HepG2 (cell line): ENCODE data around the gene COG5. TPM values are rescaled to one million over a fixed set of nuclear protein-coding genes. Genes with fewer than 3 reads are reported as not detected.

Experiments
- CCDC6 ChIP-seq: sonication (generic); formaldehyde crosslinking; IDR thresholded peaks from 2 replicates; pipeline ENCODE4 v1.8.1; 2022; ENCODE audit warnings: mild to moderate bottlenecking, missing genetic modification reagents, moderate library complexity
- DNMT1 ChIP-seq: sonication (generic); formaldehyde crosslinking; IDR thresholded peaks from 2 replicates; pipeline ENCODE4 v1.5.1; 2020; ENCODE audit warnings: mild to moderate bottlenecking, missing genetic modification reagents
- HNF4G ChIP-seq, 2 experiments: sonication (generic) in 1 of 2; formaldehyde crosslinking in 1 of 2; IDR thresholded peaks; 2 replicates each; pipeline versions ENCODE4 v1.4.0 to v1.6.1; 2011 to 2020; ENCODE audit warnings: borderline replicate concordance in 2 of 2, low read depth in 2 of 2, mild to moderate bottlenecking in 2 of 2, low read length in 1 of 2, missing genetic modification reagents in 1 of 2, moderate library complexity in 1 of 2
- MAFK ChIP-seq, 2 experiments: IDR thresholded peaks in 1 of 2; conservative IDR thresholded peaks in 1 of 2; 2 replicates each; pipeline ENCODE4 v1.6.1; 2011; ENCODE audit warnings: improper control_type of control experiment in 2 of 2, low read length in 2 of 2
- MED13 ChIP-seq: sonication (generic); formaldehyde crosslinking; IDR thresholded peaks from 2 replicates; pipeline ENCODE4 v1.5.0; 2020; ENCODE audit warnings: missing genetic modification reagents
- NR1H2 ChIP-seq: sonication (generic); formaldehyde crosslinking; IDR thresholded peaks from 2 replicates; pipeline ENCODE4 v1.8.1; 2022; ENCODE audit warnings: low read depth, missing genetic modification reagents, borderline replicate concordance
- NR2F6 ChIP-seq, 2 experiments: IDR thresholded peaks; 2 replicates each; pipeline ENCODE4 v1.6.1; 2016; ENCODE audit warnings: antibody characterized with exemption in 1 of 2, mild to moderate bottlenecking in 1 of 2
- RBFOX2 ChIP-seq: fragments of 200-400 bp; formaldehyde crosslinking; IDR thresholded peaks from 2 replicates; pipeline ENCODE4 v1.6.1; 2017; ENCODE audit warnings: low read depth, mild to moderate bottlenecking, low read length
- SMYD3 ChIP-seq: sonication (generic); formaldehyde crosslinking; IDR thresholded peaks from 2 replicates; pipeline ENCODE4 v1.8.1; 2023; ENCODE audit warnings: mild to moderate bottlenecking, missing genetic modification reagents
- ZC3H13 ChIP-seq: sonication (generic); formaldehyde crosslinking; IDR thresholded peaks from 2 replicates; pipeline ENCODE4 v1.8.1; 2023; ENCODE audit warnings: mild to moderate bottlenecking, missing genetic modification reagents, moderate library complexity
- ZNF138 ChIP-seq: sonication (generic); formaldehyde crosslinking; IDR thresholded peaks from 2 replicates; pipeline ENCODE4 v1.5.0; 2020; ENCODE audit warnings: mild to moderate bottlenecking, low read depth, missing genetic modification reagents
- ZNF331 ChIP-seq: sonication (generic); formaldehyde crosslinking; IDR thresholded peaks from 2 replicates; pipeline ENCODE4 v1.4.0; 2020; ENCODE audit warnings: missing genetic modification reagents
- ZNF44 ChIP-seq: sonication (generic); formaldehyde crosslinking; IDR thresholded peaks from 2 replicates; pipeline ENCODE4 v1.5.1; 2020; ENCODE audit warnings: mild to moderate bottlenecking, missing genetic modification reagents
- polyA plus RNA-seq, 8 experiments: library from polyadenylated mRNA; depleted of rRNA in 3 of 8; stranded (reverse) in 7 of 8; unstranded in 1 of 8; fragments of >200 nt; fragmentation: Illumina TruSeq in 4 of 8; extraction: Trizol in 4 of 8; gene quantifications; 2 replicates each; pipeline versions ENCODE4 v1.2.1 to v1.2.3, GENCODE V29; 2011 to 2016; ENCODE audit warnings: low read depth in 4 of 8, missing spikeins in 1 of 8, mixed read lengths in 1 of 8; ENCODE audit not compliant: insufficient read depth in 1 of 8
- total RNA-seq, 5 experiments: library from RNA; depleted of rRNA; stranded (reverse); fragments of >200 nt; fragmentation: Illumina TruSeq; extraction: Trizol; gene quantifications; 2 replicates each; pipeline ENCODE4 v1.2.3, GENCODE V29; 2016; ENCODE audit warnings: low read depth in 1 of 5
- TF ChIP-seq, protein P1 (sequence below): sonication (generic); formaldehyde crosslinking; IDR thresholded peaks from 2 replicates; pipeline ENCODE4 v1.4.0; 2020; ENCODE audit warnings: missing genetic modification reagents, low read depth, mild to moderate bottlenecking, borderline replicate concordance
- TF ChIP-seq, protein P2 (sequence below): sonication (generic); IDR thresholded peaks from 2 replicates; pipeline ENCODE4 v1.6.1; 2016; ENCODE audit warnings: low read depth, borderline replicate concordance
- TF ChIP-seq, protein P3 (sequence below): sonication (generic); formaldehyde crosslinking; IDR thresholded peaks from 2 replicates; pipeline ENCODE4 v1.8.0; 2022; ENCODE audit warnings: missing genetic modification reagents, mild to moderate bottlenecking, moderate library complexity, borderline replicate concordance
- TF ChIP-seq, protein P4 (sequence below): sonication (generic); formaldehyde crosslinking; IDR thresholded peaks from 2 replicates; pipeline ENCODE4 v1.4.0; 2020; ENCODE audit warnings: missing genetic modification reagents

The COG5 gene
- total and polyA plus RNA-seq, 2 of the 13 experiments (the other 11 are each of a cell fraction or from before 2014, with no cell fraction given): 20.4 to 31.3 TPM

DNA sequence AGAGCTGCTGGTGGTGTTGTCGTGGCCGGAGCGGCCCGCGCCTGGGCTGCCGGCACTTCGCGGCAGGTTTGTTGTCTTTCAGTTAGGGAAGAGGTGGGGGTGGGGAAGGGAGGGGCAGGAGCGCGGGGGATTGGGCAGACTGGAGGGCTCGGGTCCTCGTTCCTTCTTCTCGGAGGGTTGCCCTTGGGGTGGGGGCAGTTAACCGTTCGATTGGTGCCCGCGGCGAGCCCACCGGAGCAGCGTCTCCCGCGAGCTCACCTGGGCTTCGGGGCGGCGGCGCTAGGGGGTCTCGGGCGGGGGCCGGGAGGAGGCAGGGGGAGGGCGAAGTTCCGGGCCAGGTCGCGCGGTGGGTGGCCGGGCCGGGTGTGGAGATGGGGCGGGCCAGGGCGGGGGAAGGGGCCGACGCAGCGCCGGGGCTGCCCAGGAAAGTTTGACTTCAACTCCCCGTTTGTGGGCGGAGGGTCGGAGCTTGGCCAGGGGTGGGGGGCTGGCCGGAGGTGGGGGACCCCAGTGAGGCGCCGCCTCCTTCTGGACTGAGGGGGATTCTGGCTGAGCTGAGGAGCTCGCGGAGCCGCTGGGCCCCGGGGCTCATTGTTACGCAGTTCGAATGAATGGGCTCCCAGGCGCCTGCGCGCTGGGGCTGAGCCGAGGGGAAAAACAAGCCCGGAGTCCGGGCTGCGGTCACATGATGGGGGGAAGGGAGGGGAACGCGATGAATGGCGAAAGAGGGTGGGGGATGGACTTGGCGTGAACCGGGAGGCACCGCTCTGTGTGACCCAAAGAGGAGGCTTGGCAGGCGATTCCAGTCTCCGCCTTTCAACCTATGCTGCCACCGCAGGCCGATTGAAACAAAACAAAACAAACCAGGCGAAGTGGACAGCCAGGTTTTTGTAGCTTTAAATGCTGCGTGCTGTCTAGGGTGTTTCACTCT is 394.3 kb downstream of the COG5 start (continued):
- TF ChIP-seq, protein P1, sequence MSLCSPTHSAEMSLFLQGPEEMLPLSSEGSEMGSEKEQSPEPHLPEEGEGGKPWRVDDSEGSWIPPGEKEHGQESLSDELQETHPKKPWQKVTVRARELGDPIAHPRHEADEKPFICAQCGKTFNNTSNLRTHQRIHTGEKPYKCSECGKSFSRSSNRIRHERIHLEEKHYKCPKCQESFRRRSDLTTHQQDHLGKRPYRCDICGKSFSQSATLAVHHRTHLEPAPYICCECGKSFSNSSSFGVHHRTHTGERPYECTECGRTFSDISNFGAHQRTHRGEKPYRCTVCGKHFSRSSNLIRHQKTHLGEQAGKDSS (CRISPR knock-in tag): 0 out of 2 replicates have a peak, but pooled peaks have one; percentile 45
- no peak for TF ChIP-seq DNMT1 (CRISPR knock-in tag)
- no peak for TF ChIP-seq MAFK (conservative IDR thresholded peaks at IDR 0.05 in 1 of 2, IDR thresholded peaks at IDR 0.05 in 1 of 2; ENCODE audit: low read length in 2 of 2)
- TF ChIP-seq RBFOX2: peak; percentile 90
- TF ChIP-seq NR1H2 (CRISPR knock-in tag): no peak
- 0 out of 2 replicates have a peak, but pooled peaks have one; percentile 33 for TF ChIP-seq SMYD3 (CRISPR knock-in tag)
- TF ChIP-seq, protein P2, sequence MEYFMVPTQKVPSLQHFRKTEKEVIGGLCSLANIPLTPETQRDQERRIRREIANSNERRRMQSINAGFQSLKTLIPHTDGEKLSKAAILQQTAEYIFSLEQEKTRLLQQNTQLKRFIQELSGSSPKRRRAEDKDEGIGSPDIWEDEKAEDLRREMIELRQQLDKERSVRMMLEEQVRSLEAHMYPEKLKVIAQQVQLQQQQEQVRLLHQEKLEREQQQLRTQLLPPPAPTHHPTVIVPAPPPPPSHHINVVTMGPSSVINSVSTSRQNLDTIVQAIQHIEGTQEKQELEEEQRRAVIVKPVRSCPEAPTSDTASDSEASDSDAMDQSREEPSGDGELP: peak; percentile 49; the same call in 1 of the 2 replicates
- TF ChIP-seq, protein P3, sequence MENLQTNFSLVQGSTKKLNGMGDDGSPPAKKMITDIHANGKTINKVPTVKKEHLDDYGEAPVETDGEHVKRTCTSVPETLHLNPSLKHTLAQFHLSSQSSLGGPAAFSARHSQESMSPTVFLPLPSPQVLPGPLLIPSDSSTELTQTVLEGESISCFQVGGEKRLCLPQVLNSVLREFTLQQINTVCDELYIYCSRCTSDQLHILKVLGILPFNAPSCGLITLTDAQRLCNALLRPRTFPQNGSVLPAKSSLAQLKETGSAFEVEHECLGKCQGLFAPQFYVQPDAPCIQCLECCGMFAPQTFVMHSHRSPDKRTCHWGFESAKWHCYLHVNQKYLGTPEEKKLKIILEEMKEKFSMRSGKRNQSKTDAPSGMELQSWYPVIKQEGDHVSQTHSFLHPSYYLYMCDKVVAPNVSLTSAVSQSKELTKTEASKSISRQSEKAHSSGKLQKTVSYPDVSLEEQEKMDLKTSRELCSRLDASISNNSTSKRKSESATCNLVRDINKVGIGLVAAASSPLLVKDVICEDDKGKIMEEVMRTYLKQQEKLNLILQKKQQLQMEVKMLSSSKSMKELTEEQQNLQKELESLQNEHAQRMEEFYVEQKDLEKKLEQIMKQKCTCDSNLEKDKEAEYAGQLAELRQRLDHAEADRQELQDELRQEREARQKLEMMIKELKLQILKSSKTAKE (CRISPR knock-in tag): no peak; the same call in 1 of the 2 replicates
- TF ChIP-seq CCDC6 (CRISPR knock-in tag): peak; percentile 67; the same call in 1 of the 2 replicates
- no peak for TF ChIP-seq ZNF44 (CRISPR knock-in tag)
- 0 out of 2 replicates have a peak, but pooled peaks have one; percentile 16 for TF ChIP-seq NR2F6 (IDR thresholded peaks at IDR 0.05)
- TF ChIP-seq NR2F6 (CRISPR knock-in tag; IDR thresholded peaks at IDR 0.05): 0 out of 2 replicates have a peak, but pooled peaks have one; percentile 33
- TF ChIP-seq ZC3H13 (CRISPR knock-in tag): no peak
- TF ChIP-seq ZNF331: peak; percentile 91
- TF ChIP-seq ZNF138 (CRISPR knock-in tag): no peak
- no peak for TF ChIP-seq MED13 (CRISPR knock-in tag)
- TF ChIP-seq HNF4G (IDR thresholded peaks at IDR 0.05; ENCODE audit: borderline replicate concordance, low read depth, low read length): peak; percentile 47; the same call in 1 of the 2 replicates
- TF ChIP-seq HNF4G (CRISPR knock-in tag; IDR thresholded peaks at IDR 0.05; ENCODE audit: borderline replicate concordance, low read depth): no peak
- TF ChIP-seq, protein P4, sequence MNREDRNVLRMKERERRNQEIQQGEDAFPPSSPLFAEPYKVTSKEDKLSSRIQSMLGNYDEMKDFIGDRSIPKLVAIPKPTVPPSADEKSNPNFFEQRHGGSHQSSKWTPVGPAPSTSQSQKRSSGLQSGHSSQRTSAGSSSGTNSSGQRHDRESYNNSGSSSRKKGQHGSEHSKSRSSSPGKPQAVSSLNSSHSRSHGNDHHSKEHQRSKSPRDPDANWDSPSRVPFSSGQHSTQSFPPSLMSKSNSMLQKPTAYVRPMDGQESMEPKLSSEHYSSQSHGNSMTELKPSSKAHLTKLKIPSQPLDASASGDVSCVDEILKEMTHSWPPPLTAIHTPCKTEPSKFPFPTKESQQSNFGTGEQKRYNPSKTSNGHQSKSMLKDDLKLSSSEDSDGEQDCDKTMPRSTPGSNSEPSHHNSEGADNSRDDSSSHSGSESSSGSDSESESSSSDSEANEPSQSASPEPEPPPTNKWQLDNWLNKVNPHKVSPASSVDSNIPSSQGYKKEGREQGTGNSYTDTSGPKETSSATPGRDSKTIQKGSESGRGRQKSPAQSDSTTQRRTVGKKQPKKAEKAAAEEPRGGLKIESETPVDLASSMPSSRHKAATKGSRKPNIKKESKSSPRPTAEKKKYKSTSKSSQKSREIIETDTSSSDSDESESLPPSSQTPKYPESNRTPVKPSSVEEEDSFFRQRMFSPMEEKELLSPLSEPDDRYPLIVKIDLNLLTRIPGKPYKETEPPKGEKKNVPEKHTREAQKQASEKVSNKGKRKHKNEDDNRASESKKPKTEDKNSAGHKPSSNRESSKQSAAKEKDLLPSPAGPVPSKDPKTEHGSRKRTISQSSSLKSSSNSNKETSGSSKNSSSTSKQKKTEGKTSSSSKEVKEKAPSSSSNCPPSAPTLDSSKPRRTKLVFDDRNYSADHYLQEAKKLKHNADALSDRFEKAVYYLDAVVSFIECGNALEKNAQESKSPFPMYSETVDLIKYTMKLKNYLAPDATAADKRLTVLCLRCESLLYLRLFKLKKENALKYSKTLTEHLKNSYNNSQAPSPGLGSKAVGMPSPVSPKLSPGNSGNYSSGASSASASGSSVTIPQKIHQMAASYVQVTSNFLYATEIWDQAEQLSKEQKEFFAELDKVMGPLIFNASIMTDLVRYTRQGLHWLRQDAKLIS (CRISPR knock-in tag): no peak
